ENCODE measurements around the gene TOP2B. TPM values are rescaled to one million over a fixed set of nuclear protein-coding genes. Genes with fewer than 3 reads are reported as not detected.

The TOP2B gene
- polyA plus RNA-seq, 1 donor (not counting 4 experiments of a cell fraction or from before 2014, with no cell fraction given) = 71.8 TPM

DNA sequence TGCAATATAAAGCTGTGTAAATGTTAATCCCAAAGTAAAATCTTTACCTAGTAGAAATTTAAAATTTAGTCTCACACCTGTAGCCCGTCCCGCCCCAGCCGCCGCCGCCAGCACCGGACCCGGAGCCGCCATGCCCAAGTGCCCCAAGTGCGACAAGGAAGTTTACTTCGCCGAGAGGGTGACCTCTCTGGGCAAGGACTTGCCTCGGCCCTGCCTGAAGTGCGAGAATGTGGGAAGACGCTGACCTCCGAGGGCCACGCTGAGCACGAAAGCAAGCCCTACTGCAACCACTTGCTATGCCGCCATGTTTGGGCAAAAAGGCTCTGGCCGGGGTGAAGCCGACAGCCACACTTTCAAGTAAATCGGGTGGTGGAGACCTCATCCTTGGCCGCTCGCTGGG is 22.1 kb upstream of the TOP2B start:
- DNase-seq (ENCODE audit: low read depth, low spot score) (no peak), FAIRE-seq (no peak)
- dilution Hi-C loops (cut with MboI; ENCODE audit: extremely low pct_ligation_motif_present, low sequenced_read_pairs) = no loop called here
- Histone ChIP-seq H3K36me3 (ENCODE audit: control insufficient read depth in 2 of 2, extremely low read depth in 1 of 2, insufficient read depth in 2 of 2, low read length in 2 of 2) (no peaks in the 10 kb centered on the region), H4K20me1 (ENCODE audit: control insufficient read depth, extremely low read depth, insufficient read depth, low read length) (no peaks in the 10 kb centered on the region), H2AFZ (ENCODE audit: control insufficient read depth, low read length) (no peak overlapping the region), H3K27me3 (ENCODE audit: control insufficient read depth, extremely low read depth, insufficient read depth, low read length) (no peaks in the 10 kb centered on the region), H3K9me3 (ENCODE audit: control insufficient read depth, low read depth, low read length) (no peaks in the 10 kb centered on the region), H3K27ac (ENCODE audit: control insufficient read depth, insufficient read depth, low read length) (no peak overlapping the region), H3K9ac (ENCODE audit: control insufficient read depth, extremely low read depth, insufficient read depth, low read length) (no peak overlapping the region), H3K4me1 (ENCODE audit: control insufficient read depth, extremely low read depth, insufficient read depth, low read length) (peaks cover 3% of the 10 kb centered on the region), H3K9me1 (ENCODE audit: control insufficient read depth, extremely low read depth, insufficient read depth, low read length) (no peaks in the 10 kb centered on the region), H3K4me2 (ENCODE audit: control insufficient read depth, extremely low read depth, insufficient read depth, low read depth, low read length) (no peak overlapping the region), H3K4me3 (ENCODE audit: control insufficient read depth in 2 of 3, extremely low read depth in 1 of 3, insufficient read depth in 2 of 3, low read depth in 1 of 3, low read length in 3 of 3) (no peak overlapping the region), H3K79me2 (ENCODE audit: control insufficient read depth, insufficient read depth, low read length) (no peaks in the 10 kb centered on the region)
- TF ChIP-seq CTCF (optimal IDR thresholded peaks at IDR 0.05 in 1 of 3, IDR thresholded peaks at IDR 0.05 in 1 of 3, conservative IDR thresholded peaks at IDR 0.05 in 1 of 3; ENCODE audit: extremely low read depth in 1 of 3, insufficient read depth in 2 of 3, low read length in 3 of 3) (no peak), EZH2 (IDR thresholded peaks at IDR 0.05; ENCODE audit: low read length) (no peak)

- Histone ChIP-seq H3K9me3 (ENCODE audit: control insufficient read depth, low read depth, low read length) (no peaks in the 10 kb centered on the region), H3K4me1 (ENCODE audit: control insufficient read depth, extremely low read depth, insufficient read depth, low read length) (no peaks in the 10 kb centered on the region), H3K9me1 (ENCODE audit: control insufficient read depth, extremely low read depth, insufficient read depth, low read length) (no peaks in the 10 kb centered on the region), H4K20me1 (ENCODE audit: control insufficient read depth, extremely low read depth, insufficient read depth, low read length) (no peaks in the 10 kb centered on the region), H3K4me3 (ENCODE audit: control insufficient read depth in 2 of 3, extremely low read depth in 1 of 3, insufficient read depth in 2 of 3, low read depth in 1 of 3, low read length in 3 of 3) (no peak overlapping the region), H3K4me2 (ENCODE audit: control insufficient read depth, extremely low read depth, insufficient read depth, low read depth, low read length) (no peak overlapping the region), H3K79me2 (ENCODE audit: control insufficient read depth, insufficient read depth, low read length) (no peaks in the 10 kb centered on the region), H3K9ac (ENCODE audit: control insufficient read depth, extremely low read depth, insufficient read depth, low read length) (no peak overlapping the region), H3K36me3 (ENCODE audit: control insufficient read depth in 2 of 2, extremely low read depth in 1 of 2, insufficient read depth in 2 of 2, low read length in 2 of 2) (no peaks in the 10 kb centered on the region), H3K27ac (ENCODE audit: control insufficient read depth, insufficient read depth, low read length) (no peak overlapping the region), H2AFZ (ENCODE audit: control insufficient read depth, low read length) (no peak overlapping the region), H3K27me3 (ENCODE audit: control insufficient read depth, extremely low read depth, insufficient read depth, low read length) (no peaks in the 10 kb centered on the region)
- FAIRE-seq = no peak
- dilution Hi-C loops (cut with MboI; ENCODE audit: extremely low pct_ligation_motif_present, low sequenced_read_pairs) = no loop called here
- DNase-seq (ENCODE audit: low read depth, low spot score) = no peak
- TF ChIP-seq CTCF (optimal IDR thresholded peaks at IDR 0.05 in 1 of 3, IDR thresholded peaks at IDR 0.05 in 1 of 3, conservative IDR thresholded peaks at IDR 0.05 in 1 of 3; ENCODE audit: extremely low read depth in 1 of 3, insufficient read depth in 2 of 3, low read length in 3 of 3) (no peak), EZH2 (IDR thresholded peaks at IDR 0.05; ENCODE audit: low read length) (no peak)
Observed at GRCh38 chr3:25683882-25684281, 19.2 kb upstream of the TOP2B start.
